ENCODE results near the gene ANKRD12.
A peak's percentile ranks its signal among the peaks of the same experiment; 100 is the strongest.

Gene ANKRD12

GRCh38 chr18:9123520-9123919 lies 13.1 kb upstream of the ANKRD12 start:
- H3K9me3 Mint-ChIP-seq (ENCODE audit: low read depth), result no peaks in the 10 kb centered on the region

GRCh38 chr18:9124824-9125223 lies 11.8 kb upstream of the ANKRD12 start:
- Mint-ChIP-seq H3K27me3 (no peaks in the 10 kb centered on the region), H3K4me1 (ENCODE audit: low read depth) (peaks cover 70% of the 10 kb centered on the region), H3K36me3 (peaks cover 24% of the 10 kb centered on the region), H3K27ac (no peak overlapping the region), H3K9me3 (ENCODE audit: low read depth) (no peaks in the 10 kb centered on the region), H3K4me3 (no peak overlapping the region)

More at GRCh38 chr18:9123520-9123919, 13.1 kb upstream of the ANKRD12 start:
- H3K4me3 Mint-ChIP-seq, result peak overlapping the region; percentile 42
- peaks cover 70% of the 10 kb centered on the region for H3K4me1 Mint-ChIP-seq (ENCODE audit: low read depth)
- peak overlapping the region; percentile 79 for H3K27ac Mint-ChIP-seq
- no peaks in the 10 kb centered on the region for H3K27me3 Mint-ChIP-seq
- H3K36me3 Mint-ChIP-seq, result peaks cover 25% of the 10 kb centered on the region

GRCh38 chr18:9126337-9126736 lies 10.2 kb upstream of the ANKRD12 start:
- Mint-ChIP-seq H3K9me3 (ENCODE audit: low read depth) (no peaks in the 10 kb centered on the region), H3K4me3 (no peak overlapping the region), H3K36me3 (peaks cover 22% of the 10 kb centered on the region), H3K27me3 (no peaks in the 10 kb centered on the region), H3K4me1 (ENCODE audit: low read depth) (peaks cover 68% of the 10 kb centered on the region), H3K27ac (peak overlapping the region; percentile 70)

GRCh38 chr18:9130195-9130594 lies 6.4 kb upstream of the ANKRD12 start:
- H3K27ac Mint-ChIP-seq, result peak overlapping the region; percentile 88
- H3K9me3 Mint-ChIP-seq (ENCODE audit: low read depth), result no peaks in the 10 kb centered on the region
- H3K27me3 Mint-ChIP-seq, result no peaks in the 10 kb centered on the region
- H3K36me3 Mint-ChIP-seq, result peaks cover 18% of the 10 kb centered on the region
- H3K4me1 Mint-ChIP-seq (ENCODE audit: low read depth), result peaks cover 67% of the 10 kb centered on the region
- H3K4me3 Mint-ChIP-seq, result no peak overlapping the region

GRCh38 chr18:9130806-9131205 lies 5.8 kb upstream of the ANKRD12 start:
- Mint-ChIP-seq H3K9me3 (ENCODE audit: low read depth) (no peaks in the 10 kb centered on the region), H3K27ac (peak overlapping the region; percentile 69), H3K4me1 (ENCODE audit: low read depth) (peaks cover 67% of the 10 kb centered on the region), H3K36me3 (peaks cover 17% of the 10 kb centered on the region), H3K27me3 (no peaks in the 10 kb centered on the region), H3K4me3 (no peak overlapping the region)

GRCh38 chr18:9132628-9133027 lies 4.0 kb upstream of the ANKRD12 start:
- Mint-ChIP-seq H3K4me1 (ENCODE audit: low read depth) (peaks cover 60% of the 10 kb centered on the region), H3K27ac (peak overlapping the region; percentile 92), H3K27me3 (no peaks in the 10 kb centered on the region), H3K9me3 (ENCODE audit: low read depth) (no peaks in the 10 kb centered on the region), H3K36me3 (peaks cover 15% of the 10 kb centered on the region), H3K4me3 (no peak overlapping the region)

- Mint-ChIP-seq H3K4me1 (ENCODE audit: low read depth) (peaks cover 60% of the 10 kb centered on the region), H3K27ac (peak overlapping the region; percentile 92), H3K4me3 (peak overlapping the region; percentile 1), H3K9me3 (ENCODE audit: low read depth) (no peaks in the 10 kb centered on the region), H3K36me3 (peaks cover 12% of the 10 kb centered on the region), H3K27me3 (no peaks in the 10 kb centered on the region)
Observed at GRCh38 chr18:9133225-9133624, 3.4 kb upstream of the ANKRD12 start.

- peak overlapping the region; percentile 95 for H3K4me3 Mint-ChIP-seq
- H3K36me3 Mint-ChIP-seq, result peaks cover 4% of the 10 kb centered on the region
- H3K9me3 Mint-ChIP-seq (ENCODE audit: low read depth), result no peaks in the 10 kb centered on the region
- peaks cover 64% of the 10 kb centered on the region for H3K4me1 Mint-ChIP-seq (ENCODE audit: low read depth)
- peak overlapping the region; percentile 99 for H3K27ac Mint-ChIP-seq
- no peaks in the 10 kb centered on the region for H3K27me3 Mint-ChIP-seq
Observed at GRCh38 chr18:9135081-9135911, 1.3 kb upstream of the ANKRD12 start.

GRCh38 chr18:9135912-9136314 lies 668 bp upstream of the ANKRD12 start:
- Mint-ChIP-seq H3K4me1 (ENCODE audit: low read depth) (peaks cover 66% of the 10 kb centered on the region), H3K36me3 (peaks cover 4% of the 10 kb centered on the region)

GRCh38 chr18:9137168-9138066 lies 836 bp downstream of the ANKRD12 start:
- Mint-ChIP-seq H3K27ac (peak overlapping the region; percentile 99), H3K4me3 (peak overlapping the region; percentile 96), H3K27me3 (no peaks in the 10 kb centered on the region), H3K4me1 (ENCODE audit: low read depth) (peaks cover 70% of the 10 kb centered on the region), H3K9me3 (ENCODE audit: low read depth) (no peaks in the 10 kb centered on the region), H3K36me3 (peaks cover 3% of the 10 kb centered on the region)

More at GRCh38 chr18:9135912-9136314, 668 bp upstream of the ANKRD12 start:
- H3K9me3 Mint-ChIP-seq (ENCODE audit: low read depth), result no peaks in the 10 kb centered on the region
- peak overlapping the region; percentile 95 for H3K4me3 Mint-ChIP-seq
- H3K27ac Mint-ChIP-seq, result peak overlapping the region; percentile 99
- no peaks in the 10 kb centered on the region for H3K27me3 Mint-ChIP-seq

GRCh38 chr18:9139400-9140039 lies 2.9 kb downstream of the ANKRD12 start:
- H3K36me3 Mint-ChIP-seq, result peaks cover 3% of the 10 kb centered on the region
- no peaks in the 10 kb centered on the region for H3K27me3 Mint-ChIP-seq
- no peaks in the 10 kb centered on the region for H3K9me3 Mint-ChIP-seq (ENCODE audit: low read depth)
- H3K27ac Mint-ChIP-seq, result peak overlapping the region; percentile 96
- peak overlapping the region; percentile 96 for H3K4me3 Mint-ChIP-seq
- H3K4me1 Mint-ChIP-seq (ENCODE audit: low read depth), result peaks cover 73% of the 10 kb centered on the region

- Mint-ChIP-seq H3K27ac (peak overlapping the region; percentile 96), H3K9me3 (ENCODE audit: low read depth) (no peaks in the 10 kb centered on the region), H3K4me3 (peak overlapping the region; percentile 96), H3K36me3 (peaks cover 3% of the 10 kb centered on the region), H3K4me1 (ENCODE audit: low read depth) (peaks cover 75% of the 10 kb centered on the region), H3K27me3 (no peaks in the 10 kb centered on the region)
Observed at GRCh38 chr18:9140381-9140780, 3.8 kb downstream of the ANKRD12 start.

GRCh38 chr18:9140984-9141383 lies 4.4 kb downstream of the ANKRD12 start:
- Mint-ChIP-seq H3K27ac (peak overlapping the region; percentile 96), H3K27me3 (no peaks in the 10 kb centered on the region), H3K4me1 (ENCODE audit: low read depth) (peaks cover 76% of the 10 kb centered on the region), H3K36me3 (peaks cover 3% of the 10 kb centered on the region), H3K4me3 (peak overlapping the region; percentile 96), H3K9me3 (ENCODE audit: low read depth) (no peaks in the 10 kb centered on the region)

GRCh38 chr18:9146224-9146623 lies 9.6 kb downstream of the ANKRD12 start:
- H3K36me3 Mint-ChIP-seq, result peaks cover 3% of the 10 kb centered on the region
- no peaks in the 10 kb centered on the region for H3K9me3 Mint-ChIP-seq (ENCODE audit: low read depth)
- peaks cover 82% of the 10 kb centered on the region for H3K4me1 Mint-ChIP-seq (ENCODE audit: low read depth)
- H3K27me3 Mint-ChIP-seq, result no peaks in the 10 kb centered on the region
- H3K27ac Mint-ChIP-seq, result peak overlapping the region; percentile 73
- H3K4me3 Mint-ChIP-seq, result no peak overlapping the region

Measured in activated naive CD8-positive, alpha-beta T cell (primary cell).